Fibroblast of mammary gland (primary cell): Measurements from ENCODE around the gene SLC25A46.
"Not testable (repeated sequence)": the region's sequence is repeated elsewhere in the genome, so short reads cannot be mapped to it uniquely, and the experiment has no call there.

ENCODE experiments used
- DNase-seq: peaks from one replicate; pipeline ENCODE4 v3.0.0-alpha.2; 2010; ENCODE audit warnings: low read depth
- H3K4me3 ChIP-seq: 2 replicates; pipeline ENCODE4 v1.5.1; 2011; ENCODE audit warnings: low read depth, mild to moderate bottlenecking, low read length, moderate library complexity; ENCODE audit not compliant: control insufficient read depth
- TF ChIP-seq, protein P1 (sequence below): conservative IDR thresholded peaks from 2 replicates; pipeline ENCODE4 v1.5.1; 2011; ENCODE audit warnings: low read depth, low read length, inconsistent platforms; ENCODE audit not compliant: control insufficient read depth, insufficient read depth

The SLC25A46 gene

DNA sequence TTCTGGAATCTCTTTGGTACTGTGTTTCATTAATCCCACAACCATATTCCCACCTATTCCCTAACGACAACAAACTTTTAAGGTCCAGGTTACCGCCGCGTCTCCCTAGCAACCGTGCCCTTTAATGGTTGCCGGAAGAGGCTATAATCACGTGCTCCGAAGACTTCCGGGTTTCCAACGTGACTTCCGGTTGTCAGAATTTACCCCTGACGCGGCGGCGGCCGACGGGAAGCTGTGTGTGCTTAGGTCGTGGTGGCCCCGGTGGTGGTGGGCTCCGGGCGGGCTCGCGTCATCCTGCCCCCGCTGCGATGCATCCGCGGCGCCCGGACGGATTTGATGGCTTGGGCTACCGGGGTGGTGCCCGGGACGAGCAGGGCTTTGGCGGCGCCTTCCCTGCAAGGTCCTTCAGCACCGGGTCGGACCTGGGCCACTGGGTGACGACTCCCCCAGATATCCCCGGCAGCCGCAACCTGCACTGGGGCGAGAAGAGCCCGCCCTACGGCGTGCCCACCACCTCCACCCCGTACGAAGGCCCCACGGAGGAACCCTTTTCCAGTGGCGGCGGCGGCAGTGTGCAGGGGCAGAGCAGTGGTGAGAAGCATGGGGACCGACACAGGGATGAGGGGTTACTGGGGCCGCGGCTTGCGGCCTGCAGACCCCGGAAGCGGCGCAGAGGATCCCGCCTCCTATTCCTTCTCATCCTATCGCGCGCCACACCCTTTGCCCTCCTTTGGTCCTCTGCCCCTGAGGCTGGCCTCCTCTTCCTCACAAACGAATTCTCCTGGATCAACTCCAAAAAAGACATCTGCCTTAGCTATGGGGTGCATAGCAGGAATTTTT is at the start of gene SLC25A46:
SLC25A46 (plus strand) TSS at position 196 of the 840 bp plus-strand sequence; CDS start at position 309, 113 bp downstream.
- peak; percentile 86 for DNase-seq
- TF ChIP-seq, protein P1, sequence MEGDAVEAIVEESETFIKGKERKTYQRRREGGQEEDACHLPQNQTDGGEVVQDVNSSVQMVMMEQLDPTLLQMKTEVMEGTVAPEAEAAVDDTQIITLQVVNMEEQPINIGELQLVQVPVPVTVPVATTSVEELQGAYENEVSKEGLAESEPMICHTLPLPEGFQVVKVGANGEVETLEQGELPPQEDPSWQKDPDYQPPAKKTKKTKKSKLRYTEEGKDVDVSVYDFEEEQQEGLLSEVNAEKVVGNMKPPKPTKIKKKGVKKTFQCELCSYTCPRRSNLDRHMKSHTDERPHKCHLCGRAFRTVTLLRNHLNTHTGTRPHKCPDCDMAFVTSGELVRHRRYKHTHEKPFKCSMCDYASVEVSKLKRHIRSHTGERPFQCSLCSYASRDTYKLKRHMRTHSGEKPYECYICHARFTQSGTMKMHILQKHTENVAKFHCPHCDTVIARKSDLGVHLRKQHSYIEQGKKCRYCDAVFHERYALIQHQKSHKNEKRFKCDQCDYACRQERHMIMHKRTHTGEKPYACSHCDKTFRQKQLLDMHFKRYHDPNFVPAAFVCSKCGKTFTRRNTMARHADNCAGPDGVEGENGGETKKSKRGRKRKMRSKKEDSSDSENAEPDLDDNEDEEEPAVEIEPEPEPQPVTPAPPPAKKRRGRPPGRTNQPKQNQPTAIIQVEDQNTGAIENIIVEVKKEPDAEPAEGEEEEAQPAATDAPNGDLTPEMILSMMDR: no peak
- H3K4me3 ChIP-seq: peak within 1 kb of the TSS; percentile 78

DNA sequence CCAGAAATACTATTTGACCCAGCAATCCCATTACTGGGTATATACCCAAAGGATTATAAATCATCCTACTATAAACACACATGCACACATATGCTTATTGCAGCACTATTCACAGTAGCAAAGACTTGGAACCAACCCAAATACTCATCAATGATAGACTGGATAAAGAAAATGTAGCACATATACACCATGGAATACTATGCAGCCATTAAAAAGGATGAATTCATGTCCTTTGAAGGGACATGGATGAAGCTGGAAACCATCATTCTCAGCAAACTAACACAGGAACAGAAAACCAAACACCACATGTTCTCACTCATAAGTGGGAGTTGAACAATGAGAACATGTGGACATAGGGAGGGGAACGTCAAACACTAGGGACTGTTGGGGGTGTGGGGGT is 48.2 kb upstream of the SLC25A46 start:
- not testable (repeated sequence) for DNase-seq, H3K4me3 ChIP-seq

DNA sequence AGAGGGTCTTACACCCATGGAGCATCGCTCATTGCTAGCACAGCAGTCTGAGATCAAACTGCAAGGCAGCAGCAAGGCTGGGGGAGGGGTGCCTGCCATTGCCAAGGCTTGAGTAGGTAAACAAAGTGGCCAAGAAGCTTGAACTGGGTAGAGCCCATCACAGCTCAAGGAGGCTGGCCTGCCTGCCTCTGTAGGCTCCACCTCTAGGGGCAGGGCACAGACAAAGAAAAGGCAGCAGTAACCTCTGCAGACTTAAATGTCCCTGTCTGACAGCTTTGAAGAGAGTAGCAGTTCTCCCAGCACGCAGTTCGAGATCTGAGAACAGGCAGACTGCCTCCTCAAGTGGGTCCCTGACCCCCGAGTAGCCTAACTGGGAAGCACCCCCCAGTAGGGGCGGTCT is 46.1 kb upstream of the SLC25A46 start:
- DNase-seq, H3K4me3 ChIP-seq: not testable (repeated sequence)

DNA sequence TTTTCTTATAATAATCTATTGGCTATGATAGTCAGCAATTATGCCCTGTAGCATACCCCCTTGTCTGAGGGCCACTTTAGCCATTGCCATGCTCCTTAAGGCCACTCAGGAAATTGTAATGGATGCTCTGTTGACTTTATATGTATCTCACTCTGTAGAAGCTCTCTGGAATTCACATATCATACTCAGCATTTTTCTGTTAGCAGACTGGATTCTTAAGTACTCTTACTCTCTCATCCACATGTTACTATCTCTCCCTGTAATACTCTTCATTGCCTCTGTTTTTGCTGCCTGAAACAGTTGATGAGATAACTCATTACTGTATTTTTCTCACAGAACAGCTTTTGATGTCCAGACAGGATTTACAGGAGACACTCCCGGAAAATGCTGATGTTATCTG is 36.5 kb upstream of the SLC25A46 start:
- DNase-seq: no peak
- TF ChIP-seq, protein P1: no peak
- H3K4me3 ChIP-seq: no peak overlapping the region

DNA sequence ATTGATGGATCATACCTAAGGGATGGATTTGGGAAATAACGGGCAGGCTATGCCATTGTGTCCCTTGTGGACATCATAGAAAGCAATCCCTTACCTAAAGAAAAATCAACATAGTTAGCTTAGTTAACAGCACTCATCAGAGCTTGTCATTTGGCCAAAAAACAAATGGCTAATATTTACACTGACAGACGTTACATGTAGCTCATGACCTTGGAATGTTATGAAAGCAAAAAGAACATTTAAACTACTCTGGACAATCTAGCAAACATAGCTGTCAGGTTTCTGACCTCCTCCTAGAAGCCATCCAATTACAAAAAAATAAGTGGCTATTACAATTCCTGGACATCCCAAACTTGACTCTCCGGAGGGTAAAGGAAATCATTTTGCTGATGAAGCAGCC is 36.1 kb upstream of the SLC25A46 start:
- no peak overlapping the region for H3K4me3 ChIP-seq
- DNase-seq: no peak
- TF ChIP-seq, protein P1: no peak

DNA sequence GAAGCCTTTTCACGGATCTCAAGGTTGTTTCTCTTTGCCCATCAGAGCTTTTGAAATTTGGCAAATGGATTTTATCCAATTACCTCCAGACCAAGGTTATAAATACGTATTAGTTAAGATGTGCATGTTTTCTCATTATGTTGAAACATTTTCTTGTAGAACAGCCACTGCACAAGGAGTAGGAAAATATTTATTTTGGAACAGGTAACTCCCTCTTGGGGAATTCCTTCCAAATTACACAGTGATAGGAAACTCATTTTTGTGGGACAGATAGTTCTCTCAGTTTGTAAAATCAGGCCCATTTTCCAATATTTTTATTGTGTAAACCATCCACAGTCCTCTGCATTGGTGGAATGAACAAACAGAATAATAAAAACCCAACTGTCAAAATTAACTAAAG is 35.3 kb upstream of the SLC25A46 start:
- TF ChIP-seq, protein P1: no peak
- DNase-seq: no peak
- H3K4me3 ChIP-seq: no peak overlapping the region

DNA sequence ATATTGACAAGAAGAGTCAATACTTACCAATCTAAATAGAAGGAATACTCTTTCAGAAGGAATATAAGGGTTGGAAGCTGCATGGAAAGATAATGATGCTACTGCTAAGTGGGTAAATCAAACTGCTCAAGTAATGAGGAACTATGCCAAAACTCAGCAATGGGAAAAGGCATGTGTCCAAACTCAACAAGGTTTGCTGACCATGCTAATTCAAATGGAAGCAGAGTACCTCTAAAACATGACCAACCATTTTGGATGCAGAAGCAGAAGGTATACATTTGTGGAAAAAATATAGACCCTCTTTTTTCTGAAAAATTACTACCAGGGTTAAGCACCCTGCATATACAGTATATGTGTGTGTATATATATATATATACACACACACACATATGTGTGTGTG is 33.5 kb upstream of the SLC25A46 start:
- no peak overlapping the region for H3K4me3 ChIP-seq
- TF ChIP-seq, protein P1: no peak
- no peak for DNase-seq

DNA sequence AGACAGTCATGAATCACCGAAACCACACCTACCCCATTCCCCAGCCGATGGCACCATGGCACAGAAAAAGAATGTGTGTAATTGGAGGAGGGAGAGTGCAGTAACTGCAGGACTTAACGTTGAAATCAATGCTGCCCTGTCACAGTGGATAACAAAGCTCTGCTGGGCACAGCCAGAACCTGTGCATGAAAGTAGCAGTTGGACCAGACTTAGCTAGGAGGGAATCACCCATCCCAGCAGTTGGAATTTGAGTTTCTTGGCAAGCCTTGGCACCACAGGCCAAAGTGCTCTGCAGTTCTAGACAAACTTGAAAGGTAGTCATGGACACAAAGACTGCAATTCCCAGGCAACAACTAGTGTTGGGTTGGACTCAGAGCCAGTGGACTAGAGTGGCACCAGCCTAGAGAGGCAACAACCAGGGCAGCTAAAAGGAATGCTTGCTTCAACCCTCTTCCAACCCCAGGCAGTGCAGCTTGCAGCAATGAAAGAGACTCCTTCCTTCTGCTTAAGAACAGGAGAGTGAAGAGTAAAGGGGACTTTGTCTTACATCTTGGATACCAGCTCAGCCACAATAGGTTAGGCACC is 31.5 kb upstream of the SLC25A46 start:
- no peak for DNase-seq
- TF ChIP-seq, protein P1: no peak
- H3K4me3 ChIP-seq: no peak overlapping the region
